Measurements from ENCODE around the gene CDK14.
"Not testable (repeated sequence)": the region's sequence is repeated elsewhere in the genome, so short reads cannot be mapped to it uniquely, and the experiment has no call there.

Gene CDK14

DNA sequence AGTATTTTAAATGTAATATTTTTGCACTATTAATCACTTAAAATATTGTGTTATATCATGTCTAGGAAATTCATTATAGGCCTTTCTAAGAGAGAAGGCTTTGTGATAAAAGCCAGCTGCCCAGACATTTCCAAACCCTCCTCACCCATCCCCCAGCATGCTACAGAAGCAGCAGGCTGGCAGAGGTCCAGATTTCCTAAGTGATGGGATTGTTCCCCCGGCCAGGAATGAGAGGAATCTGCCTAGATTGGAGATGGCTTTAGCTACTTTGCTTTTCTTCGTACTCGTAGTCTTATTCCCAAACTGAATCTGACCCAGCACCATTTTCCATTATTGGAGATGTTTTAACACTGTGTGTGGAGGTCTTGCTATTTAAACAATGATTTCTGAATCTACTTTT lies 29.4 kb downstream of the CDK14 start:
- Histone ChIP-seq H3K4me1 (ENCODE audit: control insufficient read depth, insufficient read depth, low read length, poor library complexity, severe bottlenecking) (no peaks in the 10 kb centered on the region), H3K27me3 (replicated peaks; ENCODE audit: control insufficient read depth, insufficient read depth, low read length, poor library complexity, severe bottlenecking) (no peaks in the 10 kb centered on the region), H3K4me3 (ENCODE audit: insufficient read depth, low read depth, low read length, poor library complexity, severe bottlenecking) (no peak overlapping the region), H3K27ac (ENCODE audit: insufficient read depth, low read length, poor library complexity, severe bottlenecking) (no peak overlapping the region), H3K36me3 (ENCODE audit: control insufficient read depth, insufficient read depth, low read length) (no peaks in the 10 kb centered on the region), H3K9me3 (ENCODE audit: control insufficient read depth, low read length) (no peaks in the 10 kb centered on the region)
- no peak for DNase-seq

DNA sequence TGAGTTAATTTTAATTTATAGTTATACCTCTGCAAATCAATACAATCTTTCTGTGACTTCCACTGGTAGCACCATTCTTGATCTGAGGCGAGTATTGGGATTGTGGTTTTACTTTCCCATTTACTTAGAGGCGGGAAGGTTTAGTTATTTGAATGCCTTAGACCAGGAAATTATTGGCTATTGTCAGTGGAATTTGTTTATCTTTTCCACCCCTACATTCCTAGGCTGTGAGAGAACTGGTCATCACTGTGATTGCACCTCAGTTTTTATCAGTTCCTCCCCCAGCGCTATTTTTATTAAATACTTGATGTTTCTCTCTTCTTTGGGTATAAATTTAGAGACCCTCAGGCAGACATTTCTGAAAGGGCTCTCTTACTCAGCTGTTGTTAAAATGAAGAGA lies 29.9 kb downstream of the CDK14 start:
- Histone ChIP-seq H3K9me3 (ENCODE audit: control insufficient read depth, low read length) (no peaks in the 10 kb centered on the region), H3K4me1 (ENCODE audit: control insufficient read depth, insufficient read depth, low read length, poor library complexity, severe bottlenecking) (no peaks in the 10 kb centered on the region), H3K36me3 (ENCODE audit: control insufficient read depth, insufficient read depth, low read length) (no peaks in the 10 kb centered on the region), H3K27ac (ENCODE audit: insufficient read depth, low read length, poor library complexity, severe bottlenecking) (no peak overlapping the region), H3K4me3 (ENCODE audit: insufficient read depth, low read depth, low read length, poor library complexity, severe bottlenecking) (no peak overlapping the region), H3K27me3 (replicated peaks; ENCODE audit: control insufficient read depth, insufficient read depth, low read length, poor library complexity, severe bottlenecking) (no peaks in the 10 kb centered on the region)
- no peak for DNase-seq

- Histone ChIP-seq H3K27me3 (replicated peaks; ENCODE audit: control insufficient read depth, insufficient read depth, low read length, poor library complexity, severe bottlenecking) (no peaks in the 10 kb centered on the region), H3K4me1 (ENCODE audit: control insufficient read depth, insufficient read depth, low read length, poor library complexity, severe bottlenecking) (no peaks in the 10 kb centered on the region), H3K4me3 (ENCODE audit: insufficient read depth, low read depth, low read length, poor library complexity, severe bottlenecking) (no peak overlapping the region), H3K36me3 (ENCODE audit: control insufficient read depth, insufficient read depth, low read length) (no peaks in the 10 kb centered on the region), H3K27ac (ENCODE audit: insufficient read depth, low read length, poor library complexity, severe bottlenecking) (no peak overlapping the region), H3K9me3 (ENCODE audit: control insufficient read depth, low read length) (no peaks in the 10 kb centered on the region)
- DNase-seq = no peak
Observed at GRCh38 chr7:90629297-90629918, 33.3 kb downstream of the CDK14 start.

DNA sequence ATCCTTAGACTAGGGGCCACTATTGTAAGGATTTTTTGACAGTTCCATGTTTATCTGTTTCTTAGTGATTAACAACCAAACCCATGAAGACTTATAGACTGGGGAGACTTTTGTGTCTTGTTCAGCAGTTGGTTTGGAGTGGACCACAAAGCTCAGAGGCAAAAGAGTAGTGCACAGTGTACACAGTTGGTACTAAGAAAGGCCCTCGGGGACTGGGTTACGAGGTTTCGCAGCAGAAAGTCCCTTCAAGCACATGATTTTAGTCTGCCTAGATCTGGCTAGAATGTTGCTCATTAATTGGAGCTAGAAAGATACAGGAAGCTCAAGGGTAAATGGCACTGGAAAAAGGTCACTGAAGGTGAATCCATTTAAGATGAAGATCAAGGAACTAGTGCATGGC lies 35.4 kb downstream of the CDK14 start:
- no peak for DNase-seq
- no peak overlapping the region for H3K4me3 ChIP-seq (ENCODE audit: insufficient read depth, low read depth, low read length, poor library complexity, severe bottlenecking)
- no peaks in the 10 kb centered on the region for H3K27me3 ChIP-seq (replicated peaks; ENCODE audit: control insufficient read depth, insufficient read depth, low read length, poor library complexity, severe bottlenecking)
- no peaks in the 10 kb centered on the region for H3K9me3 ChIP-seq (ENCODE audit: control insufficient read depth, low read length)
- no peak overlapping the region for H3K27ac ChIP-seq (ENCODE audit: insufficient read depth, low read length, poor library complexity, severe bottlenecking)
- no peaks in the 10 kb centered on the region for H3K36me3 ChIP-seq (ENCODE audit: control insufficient read depth, insufficient read depth, low read length)
- no peaks in the 10 kb centered on the region for H3K4me1 ChIP-seq (ENCODE audit: control insufficient read depth, insufficient read depth, low read length, poor library complexity, severe bottlenecking)

DNA sequence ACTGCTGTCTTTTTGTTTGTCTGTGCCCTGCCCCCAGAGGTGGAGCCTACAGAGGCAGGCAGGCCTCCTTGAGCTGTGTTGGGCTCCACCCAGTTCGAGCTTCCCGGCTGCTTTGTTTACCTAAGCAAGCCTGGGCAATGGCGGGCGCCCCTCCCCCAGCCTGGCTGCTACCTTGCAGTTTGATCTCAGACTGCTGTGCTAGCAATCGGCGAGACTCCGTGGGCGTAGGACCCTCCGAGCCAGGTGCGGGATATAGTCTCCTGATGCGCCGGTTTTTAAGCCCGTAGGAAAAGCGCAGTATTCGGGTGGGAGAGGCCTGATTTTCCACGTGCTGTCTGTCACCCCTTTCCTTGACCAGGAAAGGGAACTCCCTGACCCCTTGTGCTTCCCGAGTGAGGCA lies 43.6 kb downstream of the CDK14 start:
- H3K4me1 ChIP-seq (ENCODE audit: control insufficient read depth, insufficient read depth, low read length, poor library complexity, severe bottlenecking); DNase-seq; H3K36me3 ChIP-seq (ENCODE audit: control insufficient read depth, insufficient read depth, low read length); H3K27me3 ChIP-seq (replicated peaks; ENCODE audit: control insufficient read depth, insufficient read depth, low read length, poor library complexity, severe bottlenecking); H3K27ac ChIP-seq (ENCODE audit: insufficient read depth, low read length, poor library complexity, severe bottlenecking); H3K9me3 ChIP-seq (ENCODE audit: control insufficient read depth, low read length); H3K4me3 ChIP-seq (ENCODE audit: insufficient read depth, low read depth, low read length, poor library complexity, severe bottlenecking): not testable (repeated sequence)

GRCh38 chr7:90642978-90643377 lies 46.9 kb downstream of the CDK14 start:
- Histone ChIP-seq H3K4me3 (ENCODE audit: insufficient read depth, low read depth, low read length, poor library complexity, severe bottlenecking) (no peak overlapping the region), H3K9me3 (ENCODE audit: control insufficient read depth, low read length) (no peaks in the 10 kb centered on the region), H3K4me1 (ENCODE audit: control insufficient read depth, insufficient read depth, low read length, poor library complexity, severe bottlenecking) (no peaks in the 10 kb centered on the region), H3K27ac (ENCODE audit: insufficient read depth, low read length, poor library complexity, severe bottlenecking) (no peak overlapping the region), H3K36me3 (ENCODE audit: control insufficient read depth, insufficient read depth, low read length) (no peaks in the 10 kb centered on the region), H3K27me3 (replicated peaks; ENCODE audit: control insufficient read depth, insufficient read depth, low read length, poor library complexity, severe bottlenecking) (no peaks in the 10 kb centered on the region)
- no peak for DNase-seq

DNA sequence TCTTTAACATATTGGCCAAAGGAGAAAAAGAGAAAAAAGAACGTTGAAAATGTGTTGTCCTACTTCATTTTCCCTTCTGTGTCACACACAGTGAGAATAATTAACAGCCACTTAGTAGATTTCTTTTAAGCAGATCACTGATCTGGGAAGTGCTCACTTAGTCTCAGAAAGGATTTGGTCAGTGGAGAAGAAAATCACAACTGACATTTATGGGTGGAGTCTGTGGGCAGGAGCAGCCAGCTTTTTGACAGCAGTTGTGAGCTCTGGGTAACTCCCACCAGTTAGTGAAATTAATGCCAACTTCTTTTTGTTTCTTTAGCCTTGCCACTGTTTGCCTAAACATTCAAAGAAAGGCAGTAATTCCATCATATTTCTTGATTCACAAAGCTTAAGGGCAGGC lies 49.7 kb downstream of the CDK14 start:
- no peak for DNase-seq
- no peaks in the 10 kb centered on the region for H3K36me3 ChIP-seq (ENCODE audit: control insufficient read depth, insufficient read depth, low read length)
- H3K4me1 ChIP-seq (ENCODE audit: control insufficient read depth, insufficient read depth, low read length, poor library complexity, severe bottlenecking) = no peaks in the 10 kb centered on the region
- H3K9me3 ChIP-seq (ENCODE audit: control insufficient read depth, low read length) = no peaks in the 10 kb centered on the region
- H3K4me3 ChIP-seq (ENCODE audit: insufficient read depth, low read depth, low read length, poor library complexity, severe bottlenecking) = no peak overlapping the region
- H3K27ac ChIP-seq (ENCODE audit: insufficient read depth, low read length, poor library complexity, severe bottlenecking) = no peak overlapping the region
- H3K27me3 ChIP-seq (replicated peaks; ENCODE audit: control insufficient read depth, insufficient read depth, low read length, poor library complexity, severe bottlenecking) = no peaks in the 10 kb centered on the region

DNA sequence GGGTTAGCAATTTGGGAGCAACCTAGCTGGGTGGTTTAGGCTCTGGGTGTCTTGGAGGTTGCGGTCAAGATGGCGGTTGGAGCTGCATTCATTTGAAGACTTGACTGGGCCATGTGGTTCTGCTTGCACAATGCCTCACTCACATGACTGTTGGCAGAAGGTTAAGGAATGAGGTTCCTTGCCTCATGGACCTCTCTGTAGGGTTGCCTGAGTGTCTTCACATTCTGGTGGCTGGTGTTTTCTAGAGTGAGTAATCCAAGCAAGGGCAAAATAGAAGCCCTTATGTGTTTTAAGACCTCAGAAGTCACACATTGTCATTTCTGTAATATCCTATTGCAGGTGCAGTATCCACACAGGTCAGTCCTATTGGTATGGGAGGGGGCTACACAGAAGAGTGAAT lies 52.0 kb downstream of the CDK14 start:
- no peaks in the 10 kb centered on the region for H3K27me3 ChIP-seq (replicated peaks; ENCODE audit: control insufficient read depth, insufficient read depth, low read length, poor library complexity, severe bottlenecking)
- no peaks in the 10 kb centered on the region for H3K9me3 ChIP-seq (ENCODE audit: control insufficient read depth, low read length)
- no peak overlapping the region for H3K27ac ChIP-seq (ENCODE audit: insufficient read depth, low read length, poor library complexity, severe bottlenecking)
- no peaks in the 10 kb centered on the region for H3K36me3 ChIP-seq (ENCODE audit: control insufficient read depth, insufficient read depth, low read length)
- H3K4me3 ChIP-seq (ENCODE audit: insufficient read depth, low read depth, low read length, poor library complexity, severe bottlenecking) = no peak overlapping the region
- no peaks in the 10 kb centered on the region for H3K4me1 ChIP-seq (ENCODE audit: control insufficient read depth, insufficient read depth, low read length, poor library complexity, severe bottlenecking)
- no peak for DNase-seq

DNA sequence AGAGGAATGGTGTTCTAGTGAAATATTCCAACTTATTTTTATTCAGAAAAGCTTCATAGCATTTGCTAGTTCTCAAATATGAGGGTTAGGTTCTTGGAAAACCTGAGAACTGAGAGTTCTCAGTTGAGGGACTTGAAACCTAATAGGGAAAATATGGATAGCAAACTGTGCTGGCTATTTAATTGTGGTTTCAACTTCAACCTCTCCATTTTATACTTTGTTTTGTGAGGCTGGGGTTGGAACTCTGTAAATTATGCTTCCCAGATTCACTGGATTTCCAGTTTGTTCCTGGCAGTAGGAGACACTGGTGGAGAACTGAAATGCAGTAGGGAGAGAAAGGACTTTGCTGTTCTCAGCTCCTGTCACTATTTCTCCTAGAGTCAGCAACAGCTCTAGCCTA lies 52.7 kb downstream of the CDK14 start:
- no peaks in the 10 kb centered on the region for H3K27me3 ChIP-seq (replicated peaks; ENCODE audit: control insufficient read depth, insufficient read depth, low read length, poor library complexity, severe bottlenecking)
- no peak for DNase-seq

DNA sequence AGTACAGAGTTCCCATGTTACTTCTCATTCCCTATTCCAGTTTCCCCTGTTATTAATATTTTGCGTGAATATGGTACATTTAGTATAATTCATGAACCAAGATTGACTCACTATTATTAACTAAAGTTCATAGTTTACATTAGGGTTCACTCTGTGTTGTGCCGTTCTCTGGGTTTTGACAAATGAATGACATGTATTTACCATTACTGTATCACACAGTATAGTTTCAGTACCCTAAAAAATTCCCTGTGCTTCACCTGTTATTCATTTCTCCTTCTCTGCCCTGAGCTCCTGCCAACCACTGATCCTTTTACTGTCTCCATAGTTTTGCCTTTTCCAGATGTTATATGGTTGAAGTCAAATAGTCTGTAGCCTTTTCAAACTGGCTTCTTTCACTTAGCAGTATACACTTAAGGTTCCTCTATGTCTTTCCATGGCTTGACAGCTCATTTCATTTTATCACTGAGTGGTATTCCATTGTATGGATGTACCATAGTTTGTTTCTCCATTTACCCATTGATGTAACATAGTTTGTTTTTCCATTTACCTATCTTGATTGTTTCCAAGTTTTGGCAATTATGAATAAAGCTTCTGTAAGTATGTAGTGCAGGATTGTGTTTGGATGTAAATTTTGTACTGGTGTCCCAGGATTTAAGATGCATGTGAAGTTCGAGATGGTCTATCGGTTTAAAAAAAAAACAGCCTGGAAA lies 58.8 kb downstream of the CDK14 start:
- Histone ChIP-seq H3K4me1 (ENCODE audit: control insufficient read depth, insufficient read depth, low read length, poor library complexity, severe bottlenecking) (no peaks in the 10 kb centered on the region), H3K4me3 (ENCODE audit: insufficient read depth, low read depth, low read length, poor library complexity, severe bottlenecking) (no peak overlapping the region), H3K9me3 (ENCODE audit: control insufficient read depth, low read length) (no peaks in the 10 kb centered on the region), H3K27ac (ENCODE audit: insufficient read depth, low read length, poor library complexity, severe bottlenecking) (no peak overlapping the region), H3K36me3 (ENCODE audit: control insufficient read depth, insufficient read depth, low read length) (no peaks in the 10 kb centered on the region), H3K27me3 (replicated peaks; ENCODE audit: control insufficient read depth, insufficient read depth, low read length, poor library complexity, severe bottlenecking) (no peaks in the 10 kb centered on the region)
- no peak for DNase-seq

More for the DNA sequence above, 52.7 kb downstream of the CDK14 start:
- Histone ChIP-seq H3K36me3 (ENCODE audit: control insufficient read depth, insufficient read depth, low read length) (no peaks in the 10 kb centered on the region), H3K27ac (ENCODE audit: insufficient read depth, low read length, poor library complexity, severe bottlenecking) (no peak overlapping the region), H3K4me3 (ENCODE audit: insufficient read depth, low read depth, low read length, poor library complexity, severe bottlenecking) (no peak overlapping the region), H3K4me1 (ENCODE audit: control insufficient read depth, insufficient read depth, low read length, poor library complexity, severe bottlenecking) (no peaks in the 10 kb centered on the region), H3K9me3 (ENCODE audit: control insufficient read depth, low read length) (no peaks in the 10 kb centered on the region)
